ENCODE results near the gene CRADD. TPM values are rescaled to one million over a fixed set of nuclear protein-coding genes. Genes with fewer than 3 reads are reported as not detected.

Gene CRADD
- total and polyA plus RNA-seq, 2 donors (not counting 1 experiment from before 2014, with no cell fraction given) = 5.8 to 15.1 TPM

DNA sequence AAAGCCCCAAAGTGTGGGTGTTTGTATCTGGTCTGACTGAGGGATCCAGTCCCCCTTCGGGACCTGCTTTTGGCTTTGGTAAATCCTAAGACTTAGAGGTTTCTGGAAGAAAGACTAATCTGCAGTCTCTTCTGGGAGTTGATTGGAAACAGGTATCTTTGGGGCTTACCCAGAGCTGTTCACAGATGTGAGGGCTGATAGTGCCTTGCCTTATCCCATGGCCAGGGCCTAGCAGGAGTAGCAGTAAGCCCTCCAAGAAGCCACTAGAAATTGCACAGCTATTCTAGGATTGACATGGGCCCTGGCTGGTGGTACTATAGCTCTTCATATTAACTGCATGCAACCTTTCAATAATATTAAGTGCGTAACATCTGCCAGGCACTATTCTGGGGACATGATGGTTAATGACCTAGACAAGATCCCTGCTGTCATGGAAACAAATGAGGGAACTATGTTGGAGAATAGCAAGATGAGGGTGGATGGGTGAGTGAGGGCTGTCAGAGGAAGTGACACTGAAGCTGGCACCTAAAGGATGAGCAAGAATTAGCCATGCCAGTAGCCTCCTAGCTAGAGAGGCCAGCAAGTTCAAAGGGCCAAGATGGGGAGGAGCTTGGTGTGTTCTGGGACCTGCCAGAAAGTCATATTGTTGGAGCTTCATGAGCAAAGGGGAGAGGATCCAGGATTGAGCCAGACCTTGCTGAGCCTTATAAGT is 71.7 kb downstream of the CRADD start:
- 100% methylated on average over 2 of the region's 2 CpGs for WGBS (ENCODE audit: insufficient coverage)
- no peaks in the 10 kb centered on the region for H3K79me2 ChIP-seq (ENCODE audit: control insufficient read depth, insufficient read depth, low read length)
- H3K27ac ChIP-seq (ENCODE audit: low read length in 2 of 2) = no peak overlapping the region
- H3K4me1 Mint-ChIP-seq = no peaks in the 10 kb centered on the region
- peaks cover 9% of the 10 kb centered on the region for H3K9me3 Mint-ChIP-seq (ENCODE audit: insufficient read depth)
- no peaks in the 10 kb centered on the region for H4K20me1 ChIP-seq (ENCODE audit: control insufficient read depth, insufficient read depth, low read length, poor library complexity, severe bottlenecking)
- no peak for TF ChIP-seq CTCF (IDR thresholded peaks at IDR 0.05)
- no peak for TF ChIP-seq EZH2 (IDR thresholded peaks at IDR 0.05; ENCODE audit: borderline replicate concordance, insufficient read depth, low read depth, low read length, poor library complexity, severe bottlenecking)
- H3K4me1 ChIP-seq (ENCODE audit: control insufficient read depth in 2 of 2, insufficient read depth in 2 of 2, low read length in 2 of 2) = no peaks in the 10 kb centered on the region
- H3K36me3 ChIP-seq (replicated peaks in 1 of 2; ENCODE audit: control extremely low read depth in 1 of 2, control insufficient read depth in 1 of 2, extremely low read depth in 1 of 2, insufficient read depth in 2 of 2, low read length in 1 of 2) = no peaks in the 10 kb centered on the region
- intact Hi-C loops (cut with micrococcal nuclease) = no loop called here
- no peak overlapping the region for H2AFZ ChIP-seq (ENCODE audit: insufficient read depth, low read depth, low read length, poor library complexity, severe bottlenecking)
- H3K27me3 ChIP-seq (replicated peaks in 1 of 4; ENCODE audit: control extremely low read depth in 1 of 4, control insufficient read depth in 3 of 4, insufficient read depth in 4 of 4, low read length in 3 of 4) = no peaks in the 10 kb centered on the region
- H3K27ac Mint-ChIP-seq = no peak overlapping the region
- H3K9me3 ChIP-seq (ENCODE audit: control extremely low read depth in 1 of 3, control insufficient read depth in 2 of 3, insufficient read depth in 1 of 3, low read length in 2 of 3) = peaks cover 0 to 13% (median 11%) of the 10 kb centered on the region in 3 donors
- H3K4me3 Mint-ChIP-seq = no peak overlapping the region
- no peaks in the 10 kb centered on the region for H3K27me3 Mint-ChIP-seq
- H3K4me2 ChIP-seq (replicated peaks; ENCODE audit: low read depth, low read length, poor library complexity, severe bottlenecking) = no peak overlapping the region
- POLR2A ChIA-PET = no interaction called here
- CTCF ChIA-PET = no interaction called here
- DNase-seq (no peak), ATAC-seq (ENCODE audit: low read depth) (no peak)
- no peak overlapping the region for H3K9ac ChIP-seq (ENCODE audit: low read length)
- H3K4me3 ChIP-seq (ENCODE audit: control extremely low read depth in 1 of 5, extremely low read depth in 1 of 5, insufficient read depth in 1 of 5, low read depth in 2 of 5, low read length in 4 of 5) = no peak overlapping the region

GRCh38 chr12:93749515-93749914 is 72.3 kb downstream of the CRADD start:
- WGBS (ENCODE audit: insufficient coverage) = no CpG with 5 or more reads among the region's 2 CpGs
- no peak overlapping the region for H2AFZ ChIP-seq (ENCODE audit: insufficient read depth, low read depth, low read length, poor library complexity, severe bottlenecking)
- H3K9me3 Mint-ChIP-seq (ENCODE audit: insufficient read depth) = peaks cover 12% of the 10 kb centered on the region
- H3K36me3 ChIP-seq (replicated peaks in 1 of 2; ENCODE audit: control extremely low read depth in 1 of 2, control insufficient read depth in 1 of 2, extremely low read depth in 1 of 2, insufficient read depth in 2 of 2, low read length in 1 of 2) = no peaks in the 10 kb centered on the region
- H3K4me3 ChIP-seq (ENCODE audit: control extremely low read depth in 1 of 5, extremely low read depth in 1 of 5, insufficient read depth in 1 of 5, low read depth in 2 of 5, low read length in 4 of 5) = no peak overlapping the region
- no peaks in the 10 kb centered on the region for H3K27me3 Mint-ChIP-seq
- no peaks in the 10 kb centered on the region for H3K79me2 ChIP-seq (ENCODE audit: control insufficient read depth, insufficient read depth, low read length)
- H3K9ac ChIP-seq (ENCODE audit: low read length) = no peak overlapping the region
- POLR2A ChIA-PET = no interaction called here
- CTCF ChIA-PET = no interaction called here
- no peaks in the 10 kb centered on the region for H3K4me1 ChIP-seq (ENCODE audit: control insufficient read depth in 2 of 2, insufficient read depth in 2 of 2, low read length in 2 of 2)
- intact Hi-C loops (cut with micrococcal nuclease) = no loop called here
- H3K27me3 ChIP-seq (replicated peaks in 1 of 4; ENCODE audit: control extremely low read depth in 1 of 4, control insufficient read depth in 3 of 4, insufficient read depth in 4 of 4, low read length in 3 of 4) = no peaks in the 10 kb centered on the region
- no peak overlapping the region for H3K27ac Mint-ChIP-seq
- H3K4me3 Mint-ChIP-seq = no peak overlapping the region
- H3K27ac ChIP-seq (ENCODE audit: low read length in 2 of 2) = no peak overlapping the region
- H3K4me2 ChIP-seq (replicated peaks; ENCODE audit: low read depth, low read length, poor library complexity, severe bottlenecking) = no peak overlapping the region
- TF ChIP-seq EZH2 (IDR thresholded peaks at IDR 0.05; ENCODE audit: borderline replicate concordance, insufficient read depth, low read depth, low read length, poor library complexity, severe bottlenecking) (no peak), CTCF (IDR thresholded peaks at IDR 0.05) (no peak)
- DNase-seq (no peak), ATAC-seq (ENCODE audit: low read depth) (no peak)
- no peaks in the 10 kb centered on the region for H3K4me1 Mint-ChIP-seq
- peaks cover 0 to 17% (median 15%) of the 10 kb centered on the region in 3 donors for H3K9me3 ChIP-seq (ENCODE audit: control extremely low read depth in 1 of 3, control insufficient read depth in 2 of 3, insufficient read depth in 1 of 3, low read length in 2 of 3)
- no peaks in the 10 kb centered on the region for H4K20me1 ChIP-seq (ENCODE audit: control insufficient read depth, insufficient read depth, low read length, poor library complexity, severe bottlenecking)
